Measurements from ENCODE around the gene TMEM175.

DNA sequence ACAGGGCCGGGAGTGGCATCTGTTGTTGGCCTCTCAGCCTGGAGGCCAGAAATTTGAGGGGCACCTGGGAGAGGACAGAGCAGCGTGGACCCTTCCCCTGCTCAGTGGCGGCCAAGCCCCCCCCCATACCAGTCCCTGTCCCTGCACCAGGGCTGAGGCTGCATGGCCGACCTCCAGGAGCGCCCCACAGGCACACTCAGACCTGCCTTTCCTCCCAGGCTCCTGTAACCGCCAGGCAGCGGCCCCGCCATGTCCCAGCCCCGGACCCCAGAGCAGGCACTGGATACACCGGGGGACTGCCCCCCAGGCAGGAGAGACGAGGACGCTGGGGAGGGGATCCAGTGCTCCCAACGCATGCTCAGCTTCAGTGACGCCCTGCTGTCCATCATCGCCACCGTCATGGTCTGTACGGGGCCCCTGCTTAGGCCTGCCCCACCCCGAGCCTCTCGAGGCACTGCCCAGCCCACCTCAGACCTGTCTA, 15.3 kb downstream of the TMEM175 start:
- TF ChIP-seq CTCF (IDR thresholded peaks at IDR 0.05; ENCODE audit: low read depth, low read length, poor library complexity, severe bottlenecking): no peak
- TF ChIP-seq EZH2phosphoT487 (IDR thresholded peaks at IDR 0.05; ENCODE audit: borderline replicate concordance, low read length): no peak
